Smooth muscle cell of the brain vasculature (primary cell): ENCODE results near the gene STARD3.

Experiments used
- DNase-seq: peaks from one replicate; pipeline ENCODE4 v3.0.0-alpha.2; 2012; ENCODE audit warnings: low read depth, low spot score

STARD3 gene

DNA sequence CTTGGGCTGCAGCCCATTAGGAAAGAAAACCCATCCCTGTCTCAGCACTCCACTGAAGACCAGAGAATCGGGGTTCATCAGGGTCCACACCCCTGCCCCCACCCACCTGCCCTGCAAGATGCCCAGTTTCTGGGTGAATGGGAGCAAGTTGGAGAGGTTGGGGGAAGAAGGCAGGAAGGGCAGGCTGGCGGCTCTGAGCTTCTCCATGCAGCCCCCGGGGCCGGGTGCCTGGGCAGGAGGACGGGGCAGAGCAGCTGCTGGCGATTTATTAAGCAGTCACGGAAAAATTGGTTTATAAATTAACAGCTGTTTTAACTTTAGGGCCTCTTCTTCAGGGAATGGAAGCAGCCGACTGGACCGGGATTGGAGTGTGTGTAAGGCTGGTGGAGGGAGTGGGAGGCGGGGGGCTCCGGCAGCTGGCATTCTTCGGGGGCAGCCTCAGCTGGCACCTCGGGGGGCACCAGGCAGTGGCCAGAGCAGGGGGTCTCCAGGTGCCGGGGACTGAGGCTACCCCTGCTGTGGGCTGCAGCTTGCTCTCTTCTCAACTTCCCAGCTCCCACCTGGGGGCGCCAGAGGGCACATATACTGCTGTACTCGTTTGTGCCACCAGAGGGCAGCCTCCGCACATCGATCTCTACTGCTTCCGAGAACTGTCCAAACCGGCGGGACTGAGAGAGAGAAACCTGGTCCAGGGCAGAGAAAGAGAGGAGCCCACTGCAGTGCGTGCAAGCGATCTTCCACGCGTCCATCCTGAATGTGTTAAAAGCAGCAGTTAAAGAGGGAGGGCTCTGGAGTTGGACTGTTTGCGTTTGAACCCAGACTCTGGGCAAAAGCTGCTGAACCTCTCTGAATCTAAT lies 15.2 kb upstream of the STARD3 start:
- DNase-seq = peak; percentile 54

DNA sequence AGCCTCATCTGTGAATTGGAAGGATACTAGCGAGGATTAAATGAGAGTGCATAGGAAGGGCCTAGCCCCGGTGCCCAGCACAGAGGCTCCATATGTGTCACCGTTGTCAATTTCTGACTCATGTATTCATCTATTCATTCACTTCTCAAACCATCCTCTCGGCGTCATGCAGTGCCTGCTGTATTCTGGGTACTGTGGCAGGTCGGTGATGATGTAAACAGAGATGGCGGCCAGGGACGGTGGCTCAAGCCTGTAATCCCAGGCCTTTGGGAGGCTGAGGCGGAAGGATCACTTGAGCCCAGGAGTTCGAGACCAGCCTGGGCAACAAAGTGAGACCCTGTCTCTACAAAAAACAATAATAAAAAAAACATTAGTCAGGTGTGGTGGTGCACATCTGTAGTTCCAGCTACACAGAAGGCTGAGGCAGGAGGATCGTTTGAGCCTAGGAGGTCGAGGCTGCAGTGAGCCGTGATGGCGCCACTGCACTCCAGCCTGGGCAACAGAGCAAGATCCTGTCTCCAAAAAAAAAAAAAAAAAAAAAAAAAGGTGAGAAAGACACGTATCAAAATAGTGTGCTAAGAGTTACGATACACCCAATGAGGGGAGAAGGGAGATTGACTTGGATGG lies 14.5 kb upstream of the STARD3 start:
- DNase-seq = no peak

GRCh38 chr17:39623356-39623950 lies 13.5 kb upstream of the STARD3 start:
- no peak for DNase-seq

DNA sequence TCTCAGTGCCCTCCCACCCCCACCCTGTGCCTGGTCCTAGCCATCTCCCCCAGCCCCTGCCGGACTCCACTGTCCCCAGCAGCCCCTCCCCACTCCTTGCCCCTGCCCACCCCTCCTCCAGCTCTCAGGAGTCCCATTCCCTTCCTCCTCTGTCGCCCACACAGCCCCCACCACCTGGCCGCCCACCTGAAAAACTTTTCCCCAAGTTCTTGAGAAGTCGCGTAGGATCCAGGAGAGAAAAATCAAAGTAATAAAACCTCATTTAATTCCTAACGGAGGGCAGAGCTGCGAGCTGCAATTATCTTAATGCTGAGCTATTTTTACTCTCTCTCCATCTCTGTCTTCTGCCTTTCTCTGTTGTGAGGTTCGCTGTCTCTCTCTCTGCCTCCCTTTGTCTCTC lies 12.6 kb upstream of the STARD3 start:
- no peak for DNase-seq

DNA sequence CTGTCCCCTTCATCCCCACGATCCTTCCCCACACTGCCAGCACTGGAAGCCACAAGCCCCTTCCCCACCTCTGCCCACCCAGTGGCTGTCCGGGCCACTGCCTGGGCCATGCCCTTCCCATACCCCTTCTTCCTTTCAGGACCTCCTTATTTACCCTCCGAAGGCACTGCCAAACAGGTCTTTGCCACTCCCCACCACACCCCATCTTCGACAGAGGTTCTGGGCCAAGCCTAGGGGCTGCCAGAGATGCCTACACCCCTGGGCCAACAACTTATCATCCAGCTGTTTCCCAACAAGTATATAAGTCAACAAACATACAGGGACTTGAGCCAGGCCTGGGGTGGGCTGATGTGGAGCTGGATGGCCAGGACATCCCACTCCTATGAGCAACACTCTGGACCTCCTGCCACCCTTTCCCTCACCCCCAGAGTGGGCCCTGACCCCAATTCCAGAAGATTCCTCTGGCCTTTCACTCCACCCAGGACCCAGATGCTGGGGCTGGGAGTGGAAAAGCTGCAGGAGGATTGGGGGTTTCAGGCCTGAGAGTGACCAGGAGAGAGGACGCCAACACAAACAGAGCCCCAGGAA lies 11.7 kb upstream of the STARD3 start:
- DNase-seq = no peak

GRCh38 chr17:39626171-39627046 lies 10.5 kb upstream of the STARD3 start, which contains the start of gene PPP1R1B:
PPP1R1B (plus strand) TSS chr17:39626952; CDS start chr17:39627393, 441 bp downstream.
- DNase-seq = no peak

DNA sequence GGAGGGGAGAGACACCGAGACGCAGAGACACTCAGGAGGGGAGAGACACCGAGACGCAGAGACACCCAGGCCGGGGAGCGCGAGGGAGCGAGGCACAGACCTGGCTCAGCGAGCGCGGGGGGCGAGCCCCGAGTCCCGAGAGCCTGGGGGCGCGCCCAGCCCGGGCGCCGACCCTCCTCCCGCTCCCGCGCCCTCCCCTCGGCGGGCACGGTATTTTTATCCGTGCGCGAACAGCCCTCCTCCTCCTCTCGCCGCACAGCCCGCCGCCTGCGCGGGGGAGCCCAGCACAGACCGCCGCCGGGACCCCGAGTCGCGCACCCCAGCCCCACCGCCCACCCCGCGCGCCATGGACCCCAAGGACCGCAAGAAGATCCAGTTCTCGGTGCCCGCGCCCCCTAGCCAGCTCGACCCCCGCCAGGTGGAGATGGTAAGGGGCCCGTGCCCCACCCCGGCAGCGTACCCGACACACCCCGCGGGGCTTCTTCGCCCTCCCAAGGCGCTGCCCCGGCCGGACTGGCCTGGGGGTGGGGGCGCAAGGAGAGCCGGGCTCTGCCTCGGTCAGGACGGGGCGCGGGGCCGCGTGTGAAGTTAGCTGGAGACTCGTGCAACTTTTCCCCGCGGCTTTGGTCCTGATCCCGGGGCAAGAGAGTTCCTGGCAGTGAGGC lies 9.8 kb upstream of the STARD3 start:
- DNase-seq = no peak

GRCh38 chr17:39627712-39628516 lies 9.0 kb upstream of the STARD3 start:
- no peak for DNase-seq

DNA sequence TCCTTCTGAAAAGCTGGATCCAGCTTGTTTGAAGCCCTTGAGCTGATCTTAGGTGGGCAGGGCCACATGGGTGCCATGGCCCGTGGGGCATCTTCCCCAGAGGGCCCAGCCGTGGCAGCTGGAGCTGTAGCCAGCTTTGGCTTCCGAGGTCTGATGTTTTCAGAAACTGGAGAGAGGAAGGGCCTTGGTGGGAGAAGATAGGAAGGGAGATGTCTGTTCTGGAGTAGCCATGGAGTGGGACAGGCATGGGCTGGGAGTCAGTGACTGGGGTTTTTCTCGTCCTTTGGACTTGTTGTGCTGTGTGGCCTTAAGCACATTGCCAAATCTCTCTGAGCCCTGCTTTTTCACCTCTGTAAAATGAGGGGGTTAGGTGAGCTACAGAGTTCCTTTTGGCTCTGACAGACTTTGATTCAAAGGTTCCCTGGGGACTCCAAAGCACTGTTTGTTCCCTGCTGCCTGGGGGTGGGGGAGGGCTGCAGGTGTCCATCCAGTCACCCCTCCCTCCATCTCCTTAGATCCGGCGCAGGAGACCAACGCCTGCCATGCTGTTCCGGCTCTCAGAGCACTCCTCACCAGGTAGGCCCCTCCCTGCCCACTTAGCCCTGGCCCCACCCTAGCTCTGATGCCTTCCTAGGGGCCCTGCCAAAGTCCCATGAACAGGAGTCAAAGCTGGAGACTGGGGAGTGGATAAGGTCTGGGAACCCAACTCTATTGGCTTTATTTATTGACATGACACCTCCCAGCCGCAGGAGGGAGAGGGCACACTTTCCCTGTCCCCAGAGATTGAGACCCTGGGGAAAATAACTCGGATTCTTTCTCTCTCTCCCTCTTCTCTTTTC lies 8.1 kb upstream of the STARD3 start:
- no peak for DNase-seq

DNA sequence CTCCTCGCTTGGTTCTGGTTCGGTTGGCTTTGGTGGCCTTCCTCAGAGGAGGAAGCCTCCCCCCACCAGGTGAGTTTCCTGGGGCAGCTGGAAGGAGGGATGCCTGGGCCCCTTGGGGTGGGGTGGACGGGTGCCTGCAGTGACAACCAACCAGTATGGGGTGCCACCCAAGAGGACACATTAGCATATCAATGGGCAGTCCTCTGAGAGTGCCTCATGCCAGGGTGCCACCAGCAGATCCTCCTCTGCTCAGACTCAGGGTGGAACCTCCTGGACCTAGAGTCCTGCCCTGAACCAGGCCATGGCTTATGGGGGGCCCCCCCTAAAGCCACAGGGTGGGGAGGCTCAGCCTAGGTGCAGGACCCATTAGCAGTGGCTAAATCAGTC lies 7.5 kb upstream of the STARD3 start:
- no peak for DNase-seq

DNA sequence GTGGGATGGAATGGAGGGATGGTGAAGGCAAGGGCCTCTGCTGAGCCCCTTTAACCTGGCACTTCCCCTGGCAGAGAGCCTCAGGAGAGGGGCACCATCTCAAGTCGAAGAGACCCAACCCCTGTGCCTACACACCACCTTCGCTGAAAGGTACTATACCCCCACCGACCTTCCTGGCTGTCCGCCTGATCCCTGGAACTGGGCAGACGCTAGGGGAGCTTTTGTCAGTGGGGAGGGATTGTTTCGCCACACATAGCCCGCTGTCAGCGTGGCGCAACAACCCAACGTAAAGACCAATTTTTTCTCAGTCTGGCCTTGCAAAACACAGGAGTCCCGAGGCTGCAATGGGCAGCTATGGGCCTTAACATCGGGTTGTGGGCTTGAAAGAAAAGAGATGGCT lies 7.0 kb upstream of the STARD3 start:
- DNase-seq = no peak

- DNase-seq = no peak
Measured at GRCh38 chr17:39631403-39631802, 5.5 kb upstream of the STARD3 start.

- DNase-seq = no peak
Measured at GRCh38 chr17:39632153-39632941, 4.6 kb upstream of the STARD3 start.

- DNase-seq = no peak
Measured at GRCh38 chr17:39633570-39634183, 3.3 kb upstream of the STARD3 start.

- no peak for DNase-seq
Measured at GRCh38 chr17:39634384-39634871, 2.5 kb upstream of the STARD3 start.

GRCh38 chr17:39635614-39636176 lies 1.2 kb upstream of the STARD3 start:
- DNase-seq = no peak

DNA sequence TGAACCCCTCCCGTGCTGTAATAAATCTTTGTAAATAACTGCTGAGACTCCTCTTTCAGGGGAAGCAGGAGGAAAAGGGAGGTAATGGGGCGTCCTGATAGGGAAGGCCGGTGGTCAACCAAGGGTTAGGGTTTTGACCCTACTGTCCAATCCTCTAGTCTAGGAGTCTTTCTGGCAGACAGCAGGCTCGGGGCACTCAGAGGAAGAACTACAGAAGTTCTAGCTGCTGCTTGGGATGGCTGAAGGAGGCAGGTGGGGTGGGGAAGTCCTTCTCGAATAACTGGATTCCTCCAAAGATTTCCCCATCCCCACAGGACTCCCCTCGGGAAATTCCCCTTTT lies 387 bp upstream of the STARD3 start:
- no peak for DNase-seq
